ENCODE results near the gene TOMM6. TPM values are rescaled to one million over a fixed set of nuclear protein-coding genes. Genes with fewer than 3 reads are reported as not detected.

Gene TOMM6
- polyA plus RNA-seq, 1 donor from 2014 or later = 184 TPM

DNA sequence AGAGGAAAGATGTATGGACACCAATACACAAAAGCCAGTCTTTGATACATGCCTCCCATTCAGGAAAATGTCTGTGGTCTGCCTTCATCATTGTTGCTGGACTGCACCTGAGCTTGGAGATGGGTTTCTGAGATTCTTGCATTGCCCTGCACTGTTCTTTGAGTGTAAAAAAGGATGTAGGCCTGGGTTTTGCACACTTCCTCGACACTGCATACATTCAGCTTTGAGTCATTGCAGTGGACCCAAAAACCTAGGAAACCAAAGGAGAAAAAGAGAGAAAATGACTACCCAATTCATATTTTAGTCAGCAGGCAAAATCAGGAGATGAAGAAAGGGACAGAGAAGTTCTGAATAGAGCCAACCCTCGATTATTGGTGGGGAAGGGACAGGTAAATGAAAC lies 9.0 kb downstream of the TOMM6 start:
- Histone ChIP-seq H3F3A (ENCODE audit: insufficient read depth, low read length, poor library complexity, severe bottlenecking) (no peaks in the 10 kb centered on the region), H2AFZ (ENCODE audit: low read depth, low read length) (no peak overlapping the region), H3K4me2 (ENCODE audit: low read length) (no peak overlapping the region), H4K20me1 (ENCODE audit: insufficient read depth) (no peaks in the 10 kb centered on the region), H3K4me3 (ENCODE audit: low read length) (no peak overlapping the region), H3K36me3 (ENCODE audit: insufficient read depth, low read length) (peaks cover 5% of the 10 kb centered on the region), H3K27me3 (ENCODE audit: insufficient read depth, low read depth, low read length) (no peaks in the 10 kb centered on the region), H3K27ac (ENCODE audit: low read length) (no peak overlapping the region), H3K79me2 (replicated peaks; ENCODE audit: insufficient read depth, low read length) (no peaks in the 10 kb centered on the region), H3K9ac (ENCODE audit: low read length) (no peak overlapping the region), H3K9me3 (ENCODE audit: low read length) (no peaks in the 10 kb centered on the region), H3K9me2 (ENCODE audit: insufficient read depth, low read length) (no peaks in the 10 kb centered on the region)
- TF ChIP-seq EP300 (conservative IDR thresholded peaks at IDR 0.05; ENCODE audit: poor library complexity, severe bottlenecking) = no peak
- TF ChIP-seq, protein P1, sequence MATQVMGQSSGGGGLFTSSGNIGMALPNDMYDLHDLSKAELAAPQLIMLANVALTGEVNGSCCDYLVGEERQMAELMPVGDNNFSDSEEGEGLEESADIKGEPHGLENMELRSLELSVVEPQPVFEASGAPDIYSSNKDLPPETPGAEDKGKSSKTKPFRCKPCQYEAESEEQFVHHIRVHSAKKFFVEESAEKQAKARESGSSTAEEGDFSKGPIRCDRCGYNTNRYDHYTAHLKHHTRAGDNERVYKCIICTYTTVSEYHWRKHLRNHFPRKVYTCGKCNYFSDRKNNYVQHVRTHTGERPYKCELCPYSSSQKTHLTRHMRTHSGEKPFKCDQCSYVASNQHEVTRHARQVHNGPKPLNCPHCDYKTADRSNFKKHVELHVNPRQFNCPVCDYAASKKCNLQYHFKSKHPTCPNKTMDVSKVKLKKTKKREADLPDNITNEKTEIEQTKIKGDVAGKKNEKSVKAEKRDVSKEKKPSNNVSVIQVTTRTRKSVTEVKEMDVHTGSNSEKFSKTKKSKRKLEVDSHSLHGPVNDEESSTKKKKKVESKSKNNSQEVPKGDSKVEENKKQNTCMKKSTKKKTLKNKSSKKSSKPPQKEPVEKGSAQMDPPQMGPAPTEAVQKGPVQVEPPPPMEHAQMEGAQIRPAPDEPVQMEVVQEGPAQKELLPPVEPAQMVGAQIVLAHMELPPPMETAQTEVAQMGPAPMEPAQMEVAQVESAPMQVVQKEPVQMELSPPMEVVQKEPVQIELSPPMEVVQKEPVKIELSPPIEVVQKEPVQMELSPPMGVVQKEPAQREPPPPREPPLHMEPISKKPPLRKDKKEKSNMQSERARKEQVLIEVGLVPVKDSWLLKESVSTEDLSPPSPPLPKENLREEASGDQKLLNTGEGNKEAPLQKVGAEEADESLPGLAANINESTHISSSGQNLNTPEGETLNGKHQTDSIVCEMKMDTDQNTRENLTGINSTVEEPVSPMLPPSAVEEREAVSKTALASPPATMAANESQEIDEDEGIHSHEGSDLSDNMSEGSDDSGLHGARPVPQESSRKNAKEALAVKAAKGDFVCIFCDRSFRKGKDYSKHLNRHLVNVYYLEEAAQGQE (IDR thresholded peaks at IDR 0.05; ENCODE audit: borderline replicate concordance) = no peak
- TF ChIP-seq MXI1 (conservative IDR thresholded peaks at IDR 0.05; ENCODE audit: poor library complexity, severe bottlenecking) = no peak
- TF ChIP-seq SMC3 (conservative IDR thresholded peaks at IDR 0.05; ENCODE audit: poor library complexity) = no peak
- no peak for TF ChIP-seq POLR2AphosphoS5 (IDR thresholded peaks at IDR 0.05)
- TF ChIP-seq, protein P2, sequence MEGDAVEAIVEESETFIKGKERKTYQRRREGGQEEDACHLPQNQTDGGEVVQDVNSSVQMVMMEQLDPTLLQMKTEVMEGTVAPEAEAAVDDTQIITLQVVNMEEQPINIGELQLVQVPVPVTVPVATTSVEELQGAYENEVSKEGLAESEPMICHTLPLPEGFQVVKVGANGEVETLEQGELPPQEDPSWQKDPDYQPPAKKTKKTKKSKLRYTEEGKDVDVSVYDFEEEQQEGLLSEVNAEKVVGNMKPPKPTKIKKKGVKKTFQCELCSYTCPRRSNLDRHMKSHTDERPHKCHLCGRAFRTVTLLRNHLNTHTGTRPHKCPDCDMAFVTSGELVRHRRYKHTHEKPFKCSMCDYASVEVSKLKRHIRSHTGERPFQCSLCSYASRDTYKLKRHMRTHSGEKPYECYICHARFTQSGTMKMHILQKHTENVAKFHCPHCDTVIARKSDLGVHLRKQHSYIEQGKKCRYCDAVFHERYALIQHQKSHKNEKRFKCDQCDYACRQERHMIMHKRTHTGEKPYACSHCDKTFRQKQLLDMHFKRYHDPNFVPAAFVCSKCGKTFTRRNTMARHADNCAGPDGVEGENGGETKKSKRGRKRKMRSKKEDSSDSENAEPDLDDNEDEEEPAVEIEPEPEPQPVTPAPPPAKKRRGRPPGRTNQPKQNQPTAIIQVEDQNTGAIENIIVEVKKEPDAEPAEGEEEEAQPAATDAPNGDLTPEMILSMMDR (IDR thresholded peaks at IDR 0.05; ENCODE audit: poor library complexity, severe bottlenecking) = no peak
- TF ChIP-seq RAD21 (conservative IDR thresholded peaks at IDR 0.05) = no peak
- TF ChIP-seq TAF1 (IDR thresholded peaks at IDR 0.05; ENCODE audit: low read depth) = no peak

DNA sequence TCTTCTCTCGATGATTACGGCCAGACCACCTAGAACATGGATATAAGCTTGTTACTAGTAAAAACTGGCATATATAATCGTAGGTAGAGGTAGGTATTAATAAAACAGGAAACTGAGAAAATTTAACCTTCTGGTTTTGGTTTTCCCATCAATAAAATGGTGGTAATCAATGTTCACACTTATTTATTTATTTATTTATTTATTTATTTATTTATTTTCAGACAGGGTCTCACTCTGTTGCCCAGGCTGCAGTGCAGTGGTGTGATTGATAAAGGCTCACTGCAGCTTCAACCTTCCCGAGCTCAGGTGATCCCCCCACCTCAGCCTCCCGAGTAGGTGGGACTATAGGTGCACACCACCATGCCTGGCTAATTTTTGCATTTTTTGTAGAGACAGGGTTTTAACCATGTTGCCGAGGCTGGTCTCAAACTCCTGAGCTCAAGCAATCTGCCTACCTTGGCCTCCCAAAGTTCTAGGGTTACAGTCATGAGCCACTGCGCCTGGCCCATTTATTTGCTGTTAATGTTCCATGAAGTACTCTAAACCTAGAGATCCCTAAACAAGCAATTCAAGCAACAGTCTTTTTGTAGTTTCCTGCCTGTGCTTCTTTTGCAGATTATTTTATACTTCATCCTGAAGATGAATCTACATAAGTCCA lies 11.5 kb downstream of the TOMM6 start:
- H3K9ac ChIP-seq (ENCODE audit: low read length) = no peak overlapping the region

More for the DNA sequence above, 11.5 kb downstream of the TOMM6 start:
- Histone ChIP-seq H3K4me2 (ENCODE audit: low read length) (no peak overlapping the region), H3K27me3 (ENCODE audit: insufficient read depth, low read depth, low read length) (no peaks in the 10 kb centered on the region), H3K4me3 (ENCODE audit: low read length) (no peak overlapping the region), H3K9me2 (ENCODE audit: insufficient read depth, low read length) (no peaks in the 10 kb centered on the region), H2AFZ (ENCODE audit: low read depth, low read length) (no peak overlapping the region), H3K36me3 (ENCODE audit: insufficient read depth, low read length) (peaks cover 5% of the 10 kb centered on the region), H3K79me2 (replicated peaks; ENCODE audit: insufficient read depth, low read length) (no peaks in the 10 kb centered on the region), H4K20me1 (ENCODE audit: insufficient read depth) (no peaks in the 10 kb centered on the region), H3F3A (ENCODE audit: insufficient read depth, low read length, poor library complexity, severe bottlenecking) (no peaks in the 10 kb centered on the region), H3K27ac (ENCODE audit: low read length) (no peak overlapping the region), H3K9me3 (ENCODE audit: low read length) (no peaks in the 10 kb centered on the region)
- TF ChIP-seq, protein P1 (IDR thresholded peaks at IDR 0.05; ENCODE audit: borderline replicate concordance) = no peak
- TF ChIP-seq RAD21 (conservative IDR thresholded peaks at IDR 0.05) = no peak
- TF ChIP-seq SMC3 (conservative IDR thresholded peaks at IDR 0.05; ENCODE audit: poor library complexity) = no peak
- TF ChIP-seq MXI1 (conservative IDR thresholded peaks at IDR 0.05; ENCODE audit: poor library complexity, severe bottlenecking) = no peak
- TF ChIP-seq, protein P2 (IDR thresholded peaks at IDR 0.05; ENCODE audit: poor library complexity, severe bottlenecking) = no peak
- TF ChIP-seq EP300 (conservative IDR thresholded peaks at IDR 0.05; ENCODE audit: poor library complexity, severe bottlenecking) = no peak
- TF ChIP-seq EZH2 (IDR thresholded peaks at IDR 0.05; ENCODE audit: borderline replicate concordance, insufficient read depth, low read length, poor library complexity, severe bottlenecking) = no peak
- no peak for TF ChIP-seq POLR2AphosphoS5 (IDR thresholded peaks at IDR 0.05)
- no peak for TF ChIP-seq TAF1 (IDR thresholded peaks at IDR 0.05; ENCODE audit: low read depth)
